IMR-90 (cell line): Measurements from ENCODE around the gene KRT83. TPM values are rescaled to one million over a fixed set of nuclear protein-coding genes. Genes with fewer than 3 reads are reported as not detected.

Experiments used
- ATAC-seq: fragments of 200-7000 bp; cut with Tn5 transposase; 2 replicates; pipeline ENCODE4 v1.9.1; 2020; ENCODE audit warnings: low read depth, mild to moderate bottlenecking, moderate library complexity
- BruUV-seq: library from RNA; stranded (reverse); fragments of 400-500 nt; replicated peaks from 2 replicates; lab custom pipeline; 2021; lab: Mats Ljungman, UMichigan
- CTCF ChIA-PET: fragments of 300-600 bp; formaldehyde crosslinking; extraction: SDS; loops from one replicate; lab custom pipeline; 2021; ENCODE audit warnings: antibody characterized with exemption; lab: Yijun Ruan, JAX
- POLR2A ChIA-PET: fragments of 300-600 bp; sonication (Branson Sonifier 250); formaldehyde crosslinking; loops from one replicate; lab custom pipeline; 2022; ENCODE audit warnings: antibody characterized with exemption; ENCODE audit not compliant: unreplicated experiment; lab: Charles Lee
- DNase-seq: peaks from one replicate; pipeline ENCODE4 v3.0.0; 2013
- H2AFZ ChIP-seq: replicated peaks from 2 replicates; pipeline ENCODE3; 2013; ENCODE audit warnings: low read length, mild to moderate bottlenecking; ENCODE audit not compliant: poor library complexity
- H2AK5ac ChIP-seq: 2 replicates; pipeline ENCODE4 v1.6.1; 2013; ENCODE audit warnings: low read depth, low read length, inconsistent platforms
- H2AK9ac ChIP-seq: replicated peaks from 2 replicates; pipeline ENCODE3; 2013; ENCODE audit warnings: mild to moderate bottlenecking, low read depth, low read length, moderate library complexity; ENCODE audit not compliant: poor library complexity
- H2BK120ac ChIP-seq: 2 replicates; pipeline ENCODE4 v1.6.1; 2013; ENCODE audit warnings: low read depth, low read length, inconsistent platforms
- H2BK15ac ChIP-seq: 3 replicates; pipeline ENCODE4 v1.6.1; 2013; ENCODE audit warnings: low read depth, low read length, inconsistent platforms
- H2BK20ac ChIP-seq: 2 replicates; pipeline ENCODE4 v1.6.1; 2013; ENCODE audit warnings: low read depth, mild to moderate bottlenecking, inconsistent platforms, low read length, moderate library complexity
- H2BK5ac ChIP-seq: 2 replicates; pipeline ENCODE4 v1.6.1; 2013; ENCODE audit warnings: mild to moderate bottlenecking, low read depth, low read length, inconsistent platforms; ENCODE audit not compliant: poor library complexity, severe bottlenecking
- H3K14ac ChIP-seq: replicated peaks from 2 replicates; pipeline ENCODE4 v1.6.1; 2013; ENCODE audit warnings: low read depth, low read length, inconsistent platforms
- H3K18ac ChIP-seq: 2 replicates; pipeline ENCODE4 v1.6.1; 2013; ENCODE audit warnings: low read depth, low read length, control low read depth
- H3K23ac ChIP-seq: 2 replicates; pipeline ENCODE4 v1.6.1; 2013; ENCODE audit warnings: low read depth, low read length, inconsistent platforms
- H3K27ac ChIP-seq: 2 replicates; pipeline ENCODE4 v1.5.1; 2013; ENCODE audit warnings: mild to moderate bottlenecking, control low read depth, low read length; ENCODE audit not compliant: insufficient read depth
- H3K27me3 ChIP-seq: 2 replicates; pipeline ENCODE4 v1.6.1; 2013; ENCODE audit warnings: low read length; ENCODE audit not compliant: control insufficient read depth, insufficient read depth
- H3K36me3 ChIP-seq: 2 replicates; pipeline ENCODE4 v1.6.1; 2013; ENCODE audit warnings: low read length, mixed read lengths; ENCODE audit not compliant: control insufficient read depth, insufficient read depth
- H3K4ac ChIP-seq: 2 replicates; pipeline ENCODE4 v1.6.1; 2013; ENCODE audit warnings: low read depth, low read length, inconsistent platforms
- H3K4me1 ChIP-seq: 2 replicates; pipeline ENCODE4 v1.6.1; 2013; ENCODE audit warnings: low read length, mixed read lengths; ENCODE audit not compliant: control insufficient read depth, insufficient read depth
- H3K4me2 ChIP-seq: 2 replicates; pipeline ENCODE4 v1.6.1; 2013; ENCODE audit warnings: low read depth, mild to moderate bottlenecking, control low read depth, low read length, moderate library complexity
- H3K4me3 ChIP-seq: 2 replicates; pipeline ENCODE4 v1.5.1; 2013; ENCODE audit warnings: low read depth, mild to moderate bottlenecking, control low read depth, low read length, moderate library complexity; ENCODE audit not compliant: insufficient read depth
- H3K56ac ChIP-seq: 2 replicates; pipeline ENCODE4 v1.6.1; 2013; ENCODE audit warnings: low read length, inconsistent platforms; ENCODE audit not compliant: insufficient read depth; ENCODE audit errors: extremely low read depth
- H3K79me1 ChIP-seq, 2 experiments: 2 replicates each; pipeline ENCODE4 v1.6.1; 2013; ENCODE audit warnings: low read length in 2 of 2, inconsistent platforms in 1 of 2, low read depth in 1 of 2
- H3K9ac ChIP-seq: 2 replicates; pipeline ENCODE4 v1.6.1; 2013; ENCODE audit warnings: low read depth, low read length, control low read depth
- H3K9me1 ChIP-seq: 2 replicates; pipeline ENCODE4 v1.6.1; 2013; ENCODE audit warnings: low read length, inconsistent platforms; ENCODE audit not compliant: insufficient read depth
- H3K9me3 ChIP-seq: 2 replicates; pipeline ENCODE4 v1.6.1; 2013; ENCODE audit warnings: low read length; ENCODE audit not compliant: control insufficient read depth, insufficient read depth
- H4K20me1 ChIP-seq: 2 replicates; pipeline ENCODE4 v1.6.1; 2013; ENCODE audit warnings: low read length, inconsistent platforms; ENCODE audit not compliant: insufficient read depth
- H4K5ac ChIP-seq: 2 replicates; pipeline ENCODE4 v1.6.1; 2013; ENCODE audit warnings: mild to moderate bottlenecking, low read depth, low read length, control low read depth
- H4K8ac ChIP-seq, 2 experiments: 2 replicates each; pipeline ENCODE4 v1.6.1; 2013; ENCODE audit warnings: low read depth in 2 of 2, low read length in 2 of 2, control low read depth in 1 of 2, inconsistent platforms in 1 of 2
- H4K91ac ChIP-seq: 2 replicates; pipeline ENCODE4 v1.6.1; 2013; ENCODE audit warnings: low read depth, low read length, inconsistent platforms; ENCODE audit not compliant: insufficient read depth
- BHLHE40 ChIP-seq: fragments of 150-350 bp; IDR thresholded peaks from 2 replicates; pipeline ENCODE4 v1.6.1; 2016; ENCODE audit warnings: mild to moderate bottlenecking, low read depth, low read length
- CEBPB ChIP-seq: IDR thresholded peaks from 2 replicates; pipeline ENCODE4 v1.6.1; 2012; ENCODE audit warnings: low read depth, low read length, improper control_type of control experiment
- CHD1 ChIP-seq: IDR thresholded peaks from 2 replicates; pipeline ENCODE4 v1.6.1; 2012; ENCODE audit warnings: low read depth, low read length, improper control_type of control experiment
- CTCF ChIP-seq: conservative IDR thresholded peaks from 2 replicates; pipeline ENCODE4 v1.5.1; 2012; ENCODE audit warnings: mild to moderate bottlenecking, low read depth, low read length, improper control_type of control experiment
- ELK1 ChIP-seq: fragments of 150-350 bp; IDR thresholded peaks from 2 replicates; pipeline ENCODE4 v1.6.1; 2016; ENCODE audit warnings: low read depth, mild to moderate bottlenecking, low read length, moderate library complexity, borderline replicate concordance
- MAFK ChIP-seq: IDR thresholded peaks from 2 replicates; pipeline ENCODE4 v1.6.1; 2012; ENCODE audit warnings: low read depth, low read length, improper control_type of control experiment
- MAZ ChIP-seq: IDR thresholded peaks from 2 replicates; pipeline ENCODE4 v1.6.1; 2012; ENCODE audit warnings: low read depth, mild to moderate bottlenecking, low read length, improper control_type of control experiment, moderate library complexity, borderline replicate concordance
- MXI1 ChIP-seq: IDR thresholded peaks from 2 replicates; pipeline ENCODE4 v1.6.1; 2012; ENCODE audit warnings: low read depth, mild to moderate bottlenecking, low read length, moderate library complexity, borderline replicate concordance
- NFE2L2 ChIP-seq: fragments of 150-350 bp; IDR thresholded peaks from 2 replicates; pipeline ENCODE4 v1.6.1; 2016; ENCODE audit warnings: low read depth, mild to moderate bottlenecking, low read length
- POLR2A ChIP-seq: IDR thresholded peaks from 2 replicates; pipeline ENCODE4 v1.6.1; 2012; ENCODE audit warnings: mild to moderate bottlenecking, low read depth, low read length
- RAD21 ChIP-seq: IDR thresholded peaks from 2 replicates; pipeline ENCODE4 v1.6.1; 2012; ENCODE audit warnings: low read length, improper control_type of control experiment
- RCOR1 ChIP-seq: IDR thresholded peaks from 2 replicates; pipeline ENCODE4 v1.6.1; 2012; ENCODE audit warnings: mild to moderate bottlenecking, low read length, improper control_type of control experiment; ENCODE audit not compliant: insufficient replicate concordance
- RFX5 ChIP-seq: IDR thresholded peaks from 2 replicates; pipeline ENCODE4 v1.8.0; 2012; ENCODE audit warnings: low read depth, mild to moderate bottlenecking, low read length, moderate library complexity
- WGBS, 2 experiments: methylation state at CpG; one replicate each; pipeline versions ENCODE4 v1.1.5 to v1.1.7; 2013; ENCODE audit warnings: missing lambda C conversion rate in 2 of 2; ENCODE audit not compliant: insufficient read length in 1 of 2; ENCODE audit errors: extremely low coverage in 2 of 2; 5-methylcytosine and 5-hydroxymethylcytosine counted together
- dilution Hi-C: fragments of 300-500 bp; cut with HindIII; formaldehyde crosslinking; loops from one replicate; pipeline ENCODE4 v1.14.3; 2018; ENCODE audit warnings: low sequenced_read_pairs; ENCODE audit not compliant: unreplicated experiment
- in situ Hi-C: fragments of 300-500 bp; cut with MboI; formaldehyde crosslinking; loops from 3 replicates; pipeline ENCODE4 v1.14.3; 2019; ENCODE audit warnings: low sequenced_read_pairs, inconsistent platforms, mixed read lengths
- intact Hi-C: fragments of 100-400 bp; cut with micrococcal nuclease; formaldehyde crosslinking; loops from 2 replicates; pipeline ENCODE4 v1.10.0; 2022
- polyA plus RNA-seq, 3 experiments: library from polyadenylated mRNA; depleted of rRNA; stranded (reverse); fragments of >200 nt; gene quantifications; 2 replicates each; pipeline ENCODE4 v1.2.3, GENCODE V29; 2012; ENCODE audit warnings: low replicate concordance in 1 of 3
- total RNA-seq: library from RNA; depleted of rRNA; stranded (reverse); fragments of >200 nt; gene quantifications from 2 replicates; pipeline ENCODE4 v1.2.3, GENCODE V29; 2012
- TF ChIP-seq, protein P1 (sequence below): fragments of 150-350 bp; IDR thresholded peaks from 2 replicates; pipeline ENCODE4 v1.6.1; 2017; ENCODE audit warnings: mild to moderate bottlenecking, antibody characterized with exemption, low read length, low read depth

Gene KRT83
- total and polyA plus RNA-seq, 2 of the 4 experiments (the other 2 are of a cell fraction) = not detected

GRCh38 chr12:52264435-52264825 lies 56.8 kb downstream of the KRT83 start:
- Histone ChIP-seq H3K4ac (no peak overlapping the region), H3K36me3 (no peaks in the 10 kb centered on the region), H2BK5ac (no peak overlapping the region), H3K27ac (no peak overlapping the region), H3K4me2 (no peak overlapping the region), H3K18ac (no peak overlapping the region), H3K56ac (no peak overlapping the region), H4K5ac (no peak overlapping the region), H2AFZ (no peak overlapping the region), H3K9me3 (0 out of 2 replicates have a peak, but pooled peaks cover 2% of the 10 kb centered on the region), H2BK20ac (no peak overlapping the region), H3K27me3 (peaks cover 6% of the 10 kb centered on the region), H3K4me3 (no peak overlapping the region), H3K4me1 (peaks cover 14% of the 10 kb centered on the region), H2AK9ac (no peak overlapping the region), H3K79me1 (no peaks in the 10 kb centered on the region), H3K9me1 (peaks cover 8% of the 10 kb centered on the region), H2BK120ac (no peak overlapping the region), H3K9ac (no peak overlapping the region), H3K23ac (no peak overlapping the region), H4K91ac (no peak overlapping the region), H4K20me1 (no peaks in the 10 kb centered on the region), H2AK5ac (no peak overlapping the region), H4K8ac (no peak overlapping the region), H3K14ac (no peak overlapping the region), H2BK15ac (no peak overlapping the region)
- POLR2A ChIA-PET = interaction anchor here (0.6 kb wide), 1 partner anchor 72 kb away, joined by 4 read pairs; no protein-coding TSS in a partner anchor
- intact Hi-C loops = no loop called here
- TF ChIP-seq MAZ = no peak
- no peak for TF ChIP-seq ELK1
- TF ChIP-seq, protein P1, sequence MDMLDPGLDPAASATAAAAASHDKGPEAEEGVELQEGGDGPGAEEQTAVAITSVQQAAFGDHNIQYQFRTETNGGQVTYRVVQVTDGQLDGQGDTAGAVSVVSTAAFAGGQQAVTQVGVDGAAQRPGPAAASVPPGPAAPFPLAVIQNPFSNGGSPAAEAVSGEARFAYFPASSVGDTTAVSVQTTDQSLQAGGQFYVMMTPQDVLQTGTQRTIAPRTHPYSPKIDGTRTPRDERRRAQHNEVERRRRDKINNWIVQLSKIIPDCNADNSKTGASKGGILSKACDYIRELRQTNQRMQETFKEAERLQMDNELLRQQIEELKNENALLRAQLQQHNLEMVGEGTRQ = no peak
- TF ChIP-seq MAFK = no peak
- TF ChIP-seq CEBPB = no peak
- TF ChIP-seq RAD21 = no peak
- no peak for TF ChIP-seq NFE2L2
- TF ChIP-seq CTCF = no peak
- TF ChIP-seq POLR2A = no peak
- TF ChIP-seq BHLHE40 = no peak
- no peak for TF ChIP-seq MXI1
- no peak for TF ChIP-seq RCOR1
- no peak for TF ChIP-seq RFX5
- TF ChIP-seq CHD1 = no peak
- DNase-seq = no peak
- WGBS, 2 experiments = no CpG with 5 or more reads among the region's 2 CpGs
- no TSS peak for BruUV-seq
- ATAC-seq = no peak
- dilution Hi-C loops = no loop called here
- in situ Hi-C loops = no loop called here
- CTCF ChIA-PET = interaction anchor here (0.5 to 2.8 kb wide), 2 partner anchors 15 to 19 kb away, joined by 5 to 11 read pairs; no protein-coding TSS in a partner anchor
